ENCODE results near the gene ZNF367.
A peak's percentile ranks its signal among the peaks of the same experiment; 100 is the strongest.

The ZNF367 gene

DNA sequence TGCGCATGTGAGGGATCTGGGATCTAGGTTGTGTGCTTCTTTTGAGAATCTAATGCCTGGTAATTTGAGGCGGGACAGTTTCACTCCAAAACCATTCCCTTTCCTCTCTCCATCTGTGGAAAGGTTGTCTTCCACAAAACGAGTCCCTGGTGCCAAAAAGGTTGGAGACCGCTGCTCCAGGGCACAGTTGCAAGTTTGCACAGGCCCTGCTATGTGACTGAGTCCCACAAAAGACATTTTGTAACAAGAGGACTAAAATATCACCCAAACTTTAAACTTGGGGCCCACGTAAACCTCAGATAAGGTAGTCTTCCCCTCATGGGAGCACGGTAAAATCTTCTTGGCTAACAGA, 5.8 kb upstream of the ZNF367 start:
- TF ChIP-seq MYC (IDR thresholded peaks at IDR 0.05; ENCODE audit: low read depth, low read length) (no peak), POLR2A (IDR thresholded peaks at IDR 0.05; ENCODE audit: extremely low read depth, insufficient read length) (no peak), MAX (IDR thresholded peaks at IDR 0.05; ENCODE audit: low read depth, low read length) (no peak)
- TF ChIP-seq, protein P1, sequence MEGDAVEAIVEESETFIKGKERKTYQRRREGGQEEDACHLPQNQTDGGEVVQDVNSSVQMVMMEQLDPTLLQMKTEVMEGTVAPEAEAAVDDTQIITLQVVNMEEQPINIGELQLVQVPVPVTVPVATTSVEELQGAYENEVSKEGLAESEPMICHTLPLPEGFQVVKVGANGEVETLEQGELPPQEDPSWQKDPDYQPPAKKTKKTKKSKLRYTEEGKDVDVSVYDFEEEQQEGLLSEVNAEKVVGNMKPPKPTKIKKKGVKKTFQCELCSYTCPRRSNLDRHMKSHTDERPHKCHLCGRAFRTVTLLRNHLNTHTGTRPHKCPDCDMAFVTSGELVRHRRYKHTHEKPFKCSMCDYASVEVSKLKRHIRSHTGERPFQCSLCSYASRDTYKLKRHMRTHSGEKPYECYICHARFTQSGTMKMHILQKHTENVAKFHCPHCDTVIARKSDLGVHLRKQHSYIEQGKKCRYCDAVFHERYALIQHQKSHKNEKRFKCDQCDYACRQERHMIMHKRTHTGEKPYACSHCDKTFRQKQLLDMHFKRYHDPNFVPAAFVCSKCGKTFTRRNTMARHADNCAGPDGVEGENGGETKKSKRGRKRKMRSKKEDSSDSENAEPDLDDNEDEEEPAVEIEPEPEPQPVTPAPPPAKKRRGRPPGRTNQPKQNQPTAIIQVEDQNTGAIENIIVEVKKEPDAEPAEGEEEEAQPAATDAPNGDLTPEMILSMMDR (IDR thresholded peaks at IDR 0.05; ENCODE audit: low read depth, low read length): no peak
- H3K4me3 ChIP-seq (ENCODE audit: low read depth, low read length): no peak overlapping the region
- DNase-seq (ENCODE audit: low read depth): no peak

- no peak for DNase-seq (ENCODE audit: low read depth)
- H3K4me3 ChIP-seq (ENCODE audit: low read depth, low read length): no peak overlapping the region
- TF ChIP-seq, protein P1 (IDR thresholded peaks at IDR 0.05; ENCODE audit: low read depth, low read length): no peak
- TF ChIP-seq MAX (IDR thresholded peaks at IDR 0.05; ENCODE audit: low read depth, low read length) (no peak), MYC (IDR thresholded peaks at IDR 0.05; ENCODE audit: low read depth, low read length) (no peak), POLR2A (IDR thresholded peaks at IDR 0.05; ENCODE audit: extremely low read depth, insufficient read length) (no peak)
Measured at GRCh38 chr9:96423322-96423984, 5.3 kb upstream of the ZNF367 start.

GRCh38 chr9:96420468-96421219, 2.5 kb upstream of the ZNF367 start:
- peak; percentile 82 for DNase-seq (ENCODE audit: low read depth)
- H3K4me3 ChIP-seq (ENCODE audit: low read depth, low read length): peak overlapping the region; percentile 83
- no peak for TF ChIP-seq MAX (IDR thresholded peaks at IDR 0.05; ENCODE audit: low read depth, low read length)
- no peak for TF ChIP-seq MYC (IDR thresholded peaks at IDR 0.05; ENCODE audit: low read depth, low read length)
- TF ChIP-seq, protein P1 (IDR thresholded peaks at IDR 0.05; ENCODE audit: low read depth, low read length): no peak
- TF ChIP-seq POLR2A (IDR thresholded peaks at IDR 0.05; ENCODE audit: extremely low read depth, insufficient read length): peak; percentile 30

DNA sequence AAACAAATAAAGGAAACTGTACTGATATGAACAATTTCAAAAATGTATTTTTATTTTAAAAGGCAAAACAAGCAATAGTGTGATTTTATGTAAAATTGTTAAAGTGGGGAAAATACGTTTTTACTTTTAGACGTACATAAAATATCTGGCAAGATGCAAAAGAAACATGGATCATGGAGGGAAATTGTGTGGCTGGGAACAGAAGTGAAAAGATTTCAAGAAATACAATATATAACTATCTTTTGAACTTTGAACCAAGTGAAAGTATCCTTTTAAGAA, 1.5 kb upstream of the ZNF367 start:
- DNase-seq (ENCODE audit: low read depth): no peak
- TF ChIP-seq MYC (IDR thresholded peaks at IDR 0.05; ENCODE audit: low read depth, low read length) (no peak), MAX (IDR thresholded peaks at IDR 0.05; ENCODE audit: low read depth, low read length) (no peak)
- peak overlapping the region; percentile 83 for H3K4me3 ChIP-seq (ENCODE audit: low read depth, low read length)

DNA sequence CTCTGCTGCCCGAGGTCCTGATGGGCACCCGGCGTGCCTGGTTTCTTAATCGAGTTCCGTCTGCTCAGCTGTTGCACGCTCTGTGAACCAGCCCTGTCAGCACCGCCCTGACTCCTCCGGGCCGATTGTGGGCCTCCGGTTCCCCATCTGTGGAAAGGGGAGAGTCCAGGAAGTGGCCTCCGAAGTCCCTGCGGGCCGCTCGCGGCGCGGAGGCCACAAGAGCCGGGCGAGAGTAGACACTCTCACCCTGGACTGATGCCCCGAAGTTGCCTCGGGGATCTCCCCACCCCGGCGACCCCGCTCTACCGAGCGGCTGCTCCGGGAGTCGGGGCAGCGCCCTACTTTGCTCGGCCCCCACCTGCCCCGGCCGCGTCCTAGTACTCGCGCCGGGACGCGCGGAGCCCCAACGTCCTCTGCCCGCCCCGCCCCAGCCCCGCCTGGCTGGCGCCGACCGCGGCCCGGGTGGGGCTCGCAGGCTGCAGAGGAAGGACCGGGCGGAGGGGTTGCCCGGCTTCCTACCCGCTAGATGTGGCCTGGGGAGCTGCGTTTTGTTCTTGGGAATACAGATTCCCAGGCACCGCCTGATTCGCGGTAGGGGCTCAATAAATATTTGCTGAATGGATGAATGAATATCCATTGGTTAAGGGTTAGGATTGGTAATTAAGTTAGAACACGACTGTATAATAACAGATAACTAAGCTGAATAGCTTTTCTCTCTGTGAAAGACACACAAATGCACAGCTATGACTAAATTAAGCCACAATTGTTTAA, 935 bp upstream of the ZNF367 start:
- TF ChIP-seq POLR2A (IDR thresholded peaks at IDR 0.05; ENCODE audit: extremely low read depth, insufficient read length): peak; percentile 70
- TF ChIP-seq, protein P1 (IDR thresholded peaks at IDR 0.05; ENCODE audit: low read depth, low read length): no peak
- no peak for TF ChIP-seq MAX (IDR thresholded peaks at IDR 0.05; ENCODE audit: low read depth, low read length)
- TF ChIP-seq MYC (IDR thresholded peaks at IDR 0.05; ENCODE audit: low read depth, low read length): peak; percentile 42
- H3K4me3 ChIP-seq (ENCODE audit: low read depth, low read length): peak overlapping the region; percentile 83
- DNase-seq (ENCODE audit: low read depth): peak; percentile 91

DNA sequence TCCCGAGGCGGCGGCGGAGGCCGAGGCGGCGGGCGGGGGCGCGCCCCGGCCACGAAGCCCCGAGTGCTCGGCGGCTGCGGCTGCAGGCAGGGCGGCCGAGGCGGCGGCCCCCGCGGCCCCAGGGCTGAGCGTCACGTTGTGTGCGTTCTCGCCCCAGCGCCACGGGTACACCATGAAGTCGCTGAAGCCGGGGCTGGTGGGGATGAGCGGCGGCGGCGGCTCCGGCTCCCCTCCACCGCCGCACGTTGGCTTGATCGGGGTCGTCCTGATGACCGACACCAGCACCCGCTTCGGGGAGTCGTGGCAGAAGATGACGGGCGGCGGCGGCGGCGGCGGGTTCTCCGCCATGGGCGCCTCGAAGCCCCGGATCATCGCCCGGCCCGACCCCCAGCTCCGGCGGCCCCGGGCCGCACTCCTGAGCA, 498 bp downstream of the ZNF367 start:
- TF ChIP-seq MYC (IDR thresholded peaks at IDR 0.05; ENCODE audit: low read depth, low read length): no peak
- peak; percentile 8 for TF ChIP-seq POLR2A (IDR thresholded peaks at IDR 0.05; ENCODE audit: extremely low read depth, insufficient read length)

More for the DNA sequence above, 498 bp downstream of the ZNF367 start:
- no peak for DNase-seq (ENCODE audit: low read depth)
- peak overlapping the region; percentile 78 for H3K4me3 ChIP-seq (ENCODE audit: low read depth, low read length)
